DND-41 (cell line): ENCODE data around the gene TAGLN3.

Experiments used
- CTCF ChIP-seq: IDR thresholded peaks from 2 replicates; pipeline ENCODE4 v1.5.1; 2012; ENCODE audit warnings: borderline replicate concordance, low read length, moderate library complexity, mild to moderate bottlenecking; ENCODE audit not compliant: poor library complexity, severe bottlenecking; ENCODE audit errors: extremely low read depth
- EZH2 ChIP-seq: IDR thresholded peaks from 3 replicates; pipeline ENCODE4 v1.6.1; 2012; ENCODE audit warnings: borderline replicate concordance, low read depth, mild to moderate bottlenecking, moderate library complexity, low read length, inconsistent platforms; ENCODE audit not compliant: severe bottlenecking

DNA sequence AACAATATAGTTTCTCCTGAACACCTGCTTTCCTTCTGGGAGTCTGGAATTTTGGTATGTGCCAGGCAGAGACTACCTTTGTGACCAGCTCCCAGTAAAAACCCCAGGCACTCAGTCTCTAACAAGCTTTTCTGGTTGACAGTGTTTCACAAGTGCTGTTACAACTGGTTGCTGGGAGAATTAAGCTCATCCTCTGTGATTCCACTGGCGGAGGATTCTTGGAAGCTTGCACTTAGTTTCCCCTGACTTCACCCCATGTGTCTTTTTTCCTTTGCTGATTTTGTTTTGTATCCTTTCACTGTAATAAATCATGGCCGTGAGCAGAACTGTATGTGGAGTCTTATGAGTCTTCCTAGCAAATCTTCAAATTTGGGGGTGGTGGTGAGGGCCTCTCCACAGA is 5.7 kb upstream of the TAGLN3 start:
- TF ChIP-seq CTCF: no peak
- TF ChIP-seq EZH2: no peak
